Measurements from ENCODE around the gene FGF14.

DNA sequence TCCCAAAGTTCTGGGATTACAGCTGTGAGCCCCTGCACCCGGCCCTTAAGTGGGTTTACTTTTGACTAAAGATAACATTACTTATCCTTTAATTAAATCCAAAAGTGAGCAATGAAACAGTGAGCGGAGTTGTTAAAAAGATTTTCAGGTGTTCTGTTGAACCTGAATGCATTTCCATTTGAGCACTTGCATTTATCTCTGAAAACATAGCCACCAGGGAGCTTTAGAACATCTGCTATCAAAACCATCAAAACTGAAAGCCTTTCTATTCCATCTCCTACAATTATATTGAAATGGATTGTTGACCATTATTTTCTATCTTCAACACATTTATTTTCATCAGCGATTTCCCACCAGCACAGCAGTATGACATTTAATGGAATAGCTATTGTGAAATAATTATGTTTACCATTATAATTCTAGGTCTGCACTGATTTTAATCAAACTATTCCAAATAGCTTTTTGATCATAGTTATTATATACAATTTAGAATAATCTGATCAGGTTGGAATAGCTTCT, 269.0 kb downstream of the FGF14 start:
- TF ChIP-seq, protein P1, sequence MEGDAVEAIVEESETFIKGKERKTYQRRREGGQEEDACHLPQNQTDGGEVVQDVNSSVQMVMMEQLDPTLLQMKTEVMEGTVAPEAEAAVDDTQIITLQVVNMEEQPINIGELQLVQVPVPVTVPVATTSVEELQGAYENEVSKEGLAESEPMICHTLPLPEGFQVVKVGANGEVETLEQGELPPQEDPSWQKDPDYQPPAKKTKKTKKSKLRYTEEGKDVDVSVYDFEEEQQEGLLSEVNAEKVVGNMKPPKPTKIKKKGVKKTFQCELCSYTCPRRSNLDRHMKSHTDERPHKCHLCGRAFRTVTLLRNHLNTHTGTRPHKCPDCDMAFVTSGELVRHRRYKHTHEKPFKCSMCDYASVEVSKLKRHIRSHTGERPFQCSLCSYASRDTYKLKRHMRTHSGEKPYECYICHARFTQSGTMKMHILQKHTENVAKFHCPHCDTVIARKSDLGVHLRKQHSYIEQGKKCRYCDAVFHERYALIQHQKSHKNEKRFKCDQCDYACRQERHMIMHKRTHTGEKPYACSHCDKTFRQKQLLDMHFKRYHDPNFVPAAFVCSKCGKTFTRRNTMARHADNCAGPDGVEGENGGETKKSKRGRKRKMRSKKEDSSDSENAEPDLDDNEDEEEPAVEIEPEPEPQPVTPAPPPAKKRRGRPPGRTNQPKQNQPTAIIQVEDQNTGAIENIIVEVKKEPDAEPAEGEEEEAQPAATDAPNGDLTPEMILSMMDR (IDR thresholded peaks at IDR 0.05) = no peak
- TF ChIP-seq EZH2phosphoT487 (IDR thresholded peaks at IDR 0.05) = no peak

All from neural progenitor cell (in vitro differentiated cells).